ENCODE measurements around the gene S100P.

Gene S100P

GRCh38 chr4:6693231-6694176, at the start of gene S100P:
TSS of gene S100P (plus strand) at chr4:6693878. CDS start at chr4:6693933, 55 bp downstream.
- Histone ChIP-seq H3K4me3 (ENCODE audit: low read depth, low read length, poor library complexity, severe bottlenecking) (no peak within 1 kb of the TSS), H3K27ac (ENCODE audit: low read depth, low read length, poor library complexity, severe bottlenecking) (no peak within 1 kb of the TSS)
- TF ChIP-seq EZH2 (IDR thresholded peaks at IDR 0.05; ENCODE audit: borderline replicate concordance, low read length): no peak
- TF ChIP-seq, protein P1, sequence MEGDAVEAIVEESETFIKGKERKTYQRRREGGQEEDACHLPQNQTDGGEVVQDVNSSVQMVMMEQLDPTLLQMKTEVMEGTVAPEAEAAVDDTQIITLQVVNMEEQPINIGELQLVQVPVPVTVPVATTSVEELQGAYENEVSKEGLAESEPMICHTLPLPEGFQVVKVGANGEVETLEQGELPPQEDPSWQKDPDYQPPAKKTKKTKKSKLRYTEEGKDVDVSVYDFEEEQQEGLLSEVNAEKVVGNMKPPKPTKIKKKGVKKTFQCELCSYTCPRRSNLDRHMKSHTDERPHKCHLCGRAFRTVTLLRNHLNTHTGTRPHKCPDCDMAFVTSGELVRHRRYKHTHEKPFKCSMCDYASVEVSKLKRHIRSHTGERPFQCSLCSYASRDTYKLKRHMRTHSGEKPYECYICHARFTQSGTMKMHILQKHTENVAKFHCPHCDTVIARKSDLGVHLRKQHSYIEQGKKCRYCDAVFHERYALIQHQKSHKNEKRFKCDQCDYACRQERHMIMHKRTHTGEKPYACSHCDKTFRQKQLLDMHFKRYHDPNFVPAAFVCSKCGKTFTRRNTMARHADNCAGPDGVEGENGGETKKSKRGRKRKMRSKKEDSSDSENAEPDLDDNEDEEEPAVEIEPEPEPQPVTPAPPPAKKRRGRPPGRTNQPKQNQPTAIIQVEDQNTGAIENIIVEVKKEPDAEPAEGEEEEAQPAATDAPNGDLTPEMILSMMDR (IDR thresholded peaks at IDR 0.05; ENCODE audit: low read length): no peak

DNA sequence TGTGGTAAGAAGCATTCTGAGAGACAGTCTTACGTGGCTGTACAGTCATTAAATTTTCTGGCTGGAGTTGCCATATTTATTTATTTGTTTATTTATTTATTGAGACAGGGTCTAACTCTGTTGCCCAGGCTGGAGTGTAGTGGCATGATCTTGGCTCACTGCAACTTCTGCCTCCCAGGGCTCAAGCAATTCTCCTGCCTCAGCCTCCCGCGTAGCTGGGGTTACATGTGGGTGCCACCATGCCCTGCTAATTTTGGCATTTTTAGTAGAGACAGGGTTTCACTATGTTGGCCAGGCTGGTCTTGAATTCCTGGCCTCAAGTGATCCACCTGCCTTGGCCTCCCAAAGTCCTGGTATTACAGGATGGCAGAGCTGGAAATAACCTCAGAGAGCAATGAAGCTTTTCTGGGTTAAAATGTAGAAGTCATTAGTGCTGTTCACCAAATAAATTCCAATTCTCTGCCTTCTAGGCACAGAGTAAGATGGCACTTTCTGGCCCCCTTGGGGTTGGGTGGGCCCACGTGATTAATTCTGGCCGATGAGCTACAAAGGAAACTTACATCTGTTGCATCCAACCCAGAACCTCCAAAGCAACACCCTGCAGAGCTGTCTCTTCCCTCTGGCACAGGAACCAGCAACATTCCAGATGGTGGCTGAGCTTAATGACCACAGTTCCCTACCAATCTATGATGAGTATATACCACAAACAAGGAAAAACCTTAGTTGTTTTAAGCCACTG, 48.7 kb upstream of the S100P start:
- Histone ChIP-seq H2AFZ (ENCODE audit: low read length) (no peak overlapping the region), H3K36me3 (ENCODE audit: insufficient read depth, low read length) (peaks cover 21% of the 10 kb centered on the region), H3K9me2 (ENCODE audit: low read depth, low read length) (no peaks in the 10 kb centered on the region), H3K27me3 (ENCODE audit: insufficient read depth, low read length) (no peaks in the 10 kb centered on the region), H3K27ac (ENCODE audit: low read depth, low read length, poor library complexity, severe bottlenecking) (no peak overlapping the region), H3K9me3 (ENCODE audit: low read length) (no peaks in the 10 kb centered on the region), H3K79me2 (ENCODE audit: insufficient read depth, low read length) (peaks cover 12% of the 10 kb centered on the region; the same call in 1 of the 2 replicates), H3K9ac (ENCODE audit: low read length) (no peak overlapping the region), H4K20me1 (ENCODE audit: insufficient read depth, low read length) (no peaks in the 10 kb centered on the region), H3K4me2 (ENCODE audit: low read length) (no peak overlapping the region), H3K4me1 (ENCODE audit: insufficient read depth, low read length, severe bottlenecking) (peaks cover 13% of the 10 kb centered on the region), H3K4me3 (ENCODE audit: low read depth, low read length, poor library complexity, severe bottlenecking) (no peak overlapping the region), H3F3A (ENCODE audit: insufficient read depth, low read length) (no peaks in the 10 kb centered on the region)
- TF ChIP-seq, protein P1 (IDR thresholded peaks at IDR 0.05; ENCODE audit: low read length): no peak
- TF ChIP-seq EZH2 (IDR thresholded peaks at IDR 0.05; ENCODE audit: borderline replicate concordance, low read length): no peak

More at GRCh38 chr4:6693231-6694176, at the start of gene S100P:
- Histone ChIP-seq H3K9ac (ENCODE audit: low read length) (no peak within 1 kb of the TSS), H4K20me1 (ENCODE audit: insufficient read depth, low read length) (no peaks in the 10 kb centered on the region), H3K36me3 (ENCODE audit: insufficient read depth, low read length) (no peaks in the 10 kb centered on the region), H3K9me2 (ENCODE audit: low read depth, low read length) (no peaks in the 10 kb centered on the region), H3K27me3 (ENCODE audit: insufficient read depth, low read length) (no peaks in the 10 kb centered on the region), H3K9me3 (ENCODE audit: low read length) (no peaks in the 10 kb centered on the region), H3K4me2 (ENCODE audit: low read length) (no peak within 1 kb of the TSS), H3K79me2 (ENCODE audit: insufficient read depth, low read length) (no peaks in the 10 kb centered on the region), H2AFZ (ENCODE audit: low read length) (no peak within 1 kb of the TSS), H3K4me1 (ENCODE audit: insufficient read depth, low read length, severe bottlenecking) (no peaks in the 10 kb centered on the region), H3F3A (ENCODE audit: insufficient read depth, low read length) (no peaks in the 10 kb centered on the region)

DNA sequence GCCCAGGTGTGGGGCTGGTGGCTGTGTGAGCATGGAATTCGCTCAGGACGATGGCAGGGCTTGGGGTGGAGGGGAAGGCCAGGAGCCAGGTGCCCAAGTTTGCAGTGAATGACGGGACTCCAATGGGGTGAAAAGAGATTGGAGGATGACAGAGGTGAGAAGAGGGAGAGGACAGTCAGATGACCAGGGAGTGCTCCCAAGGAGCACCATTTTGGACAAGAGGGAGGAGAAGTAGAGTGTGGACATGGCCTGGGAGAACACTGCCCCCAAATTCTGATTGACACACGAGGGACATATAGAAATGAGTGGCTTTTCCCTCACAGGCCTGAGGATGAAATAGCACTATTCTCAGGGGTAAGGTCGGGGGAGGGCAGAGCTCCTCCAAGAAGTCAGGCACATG, 46.5 kb upstream of the S100P start:
- Histone ChIP-seq H3K9ac (ENCODE audit: low read length) (no peak overlapping the region), H3K27ac (ENCODE audit: low read depth, low read length, poor library complexity, severe bottlenecking) (no peak overlapping the region), H3F3A (ENCODE audit: insufficient read depth, low read length) (no peaks in the 10 kb centered on the region), H3K36me3 (ENCODE audit: insufficient read depth, low read length) (peaks cover 13% of the 10 kb centered on the region), H4K20me1 (ENCODE audit: insufficient read depth, low read length) (no peaks in the 10 kb centered on the region), H3K4me3 (ENCODE audit: low read depth, low read length, poor library complexity, severe bottlenecking) (no peak overlapping the region), H2AFZ (ENCODE audit: low read length) (no peak overlapping the region), H3K4me1 (ENCODE audit: insufficient read depth, low read length, severe bottlenecking) (peaks cover 6% of the 10 kb centered on the region), H3K9me3 (ENCODE audit: low read length) (no peaks in the 10 kb centered on the region), H3K4me2 (ENCODE audit: low read length) (no peak overlapping the region), H3K79me2 (ENCODE audit: insufficient read depth, low read length) (no peaks in the 10 kb centered on the region), H3K9me2 (ENCODE audit: low read depth, low read length) (no peaks in the 10 kb centered on the region), H3K27me3 (ENCODE audit: insufficient read depth, low read length) (no peaks in the 10 kb centered on the region)
- no peak for TF ChIP-seq EZH2 (IDR thresholded peaks at IDR 0.05; ENCODE audit: borderline replicate concordance, low read length)
- TF ChIP-seq, protein P1 (IDR thresholded peaks at IDR 0.05; ENCODE audit: low read length): no peak

Measured in OCI-LY1 (cell line).